Gastrocnemius medialis (tissue), 4 donors: ENCODE data around the gene PRKN. TPM values are rescaled to one million over a fixed set of nuclear protein-coding genes. Genes with fewer than 3 reads are reported as not detected.

Experiments
- ATAC-seq, 2 donors: fragments of 150-250 bp; one replicate each; pipeline ENCODE4 v1.9.1; 2016
- DNase-seq, 2 donors: peaks; one replicate each; pipeline ENCODE4 v3.0.0-alpha.2; 2019
- H3K27ac ChIP-seq, 4 donors: fragments of 200-600 bp; sonication (generic); 1 replicate in 1 of 4; 2 replicates in 3 of 4; pipeline ENCODE4 v1.5.1; 2016 to 2018; ENCODE audit warnings: mild to moderate bottlenecking in 2 of 4, moderate library complexity in 1 of 4
- H3K27me3 ChIP-seq, 3 donors: fragments of 200-600 bp; sonication (generic) in 2 of 3; 1 replicate in 1 of 3; 2 replicates in 2 of 3; pipeline versions ENCODE4 v1.5.1 to v1.6.0; 2016 to 2019; ENCODE audit warnings: mild to moderate bottlenecking in 1 of 3, moderate library complexity in 1 of 3
- H3K36me3 ChIP-seq, 2 donors: fragments of 200-600 bp; sonication (generic) in 1 of 2; one replicate each; pipeline ENCODE4 v1.5.1; 2017 to 2018
- H3K4me1 ChIP-seq, 2 donors: fragments of 200-600 bp; sonication (generic) in 1 of 2; one replicate each; pipeline ENCODE4 v1.5.1; 2016 to 2017; ENCODE audit warnings: mild to moderate bottlenecking in 2 of 2
- H3K4me3 ChIP-seq, 4 donors: fragments of 200-600 bp; sonication (generic) in 3 of 4; 1 replicate in 1 of 4; 2 replicates in 3 of 4; pipeline ENCODE4 v1.5.1; 2016 to 2019; ENCODE audit warnings: mild to moderate bottlenecking in 2 of 4
- H3K9me3 ChIP-seq, 3 donors: fragments of 200-600 bp; sonication (generic) in 2 of 3; 1 replicate in 1 of 3; 2 replicates in 2 of 3; pipeline ENCODE4 v1.5.1; 2016 to 2019
- POLR2A ChIP-seq, 2 donors: fragments of 450-650 bp; IDR thresholded peaks; one replicate each; pipeline ENCODE4 v1.6.1; 2017; ENCODE audit warnings: antibody characterized with exemption in 2 of 2, mild to moderate bottlenecking in 2 of 2, moderate library complexity in 2 of 2
- in situ Hi-C, 4 donors: fragments of 200-750 bp; cut with MboI; loops; one replicate each; pipeline versions ENCODE4 v1.15.0 to v1.8.0; 2017; ENCODE audit warnings: low sequenced_read_pairs in 4 of 4
- intact Hi-C: fragments of 100-400 bp; cut with DNase I; formaldehyde crosslinking; loops from one replicate; pipeline ENCODE4 v1.15.1; 2023; ENCODE audit warnings: low total_unique reads
- total RNA-seq, 4 donors: library from RNA; depleted of rRNA; stranded (reverse); fragments of >200 nt; gene quantifications; one replicate each; pipeline versions ENCODE4 v1.1.0 to v1.2.3, GENCODE V29; 2016
- TF ChIP-seq, protein P1 (sequence below), 5 experiments: fragments of 450-650 bp in 3 of 5; fragments of 200-600 bp in 2 of 5; sonication (generic) in 2 of 5; IDR thresholded peaks in 4 of 5; conservative IDR thresholded peaks in 1 of 5; 1 replicate in 4 of 5; 2 replicates in 1 of 5; pipeline ENCODE4 v1.5.1; 2016 to 2019; ENCODE audit warnings: antibody characterized with exemption in 5 of 5, mild to moderate bottlenecking in 3 of 5, moderate library complexity in 3 of 5

PRKN gene
- total RNA-seq, 4 donors from 2014 or later = 8.4 to 21.6 (median 13.7) TPM

- Histone ChIP-seq H3K4me3 (no peak overlapping the region), H3K4me1 (no peaks in the 10 kb centered on the region), H3K9me3 (no peaks in the 10 kb centered on the region), H3K27ac (no peak overlapping the region), H3K36me3 (no peaks in the 10 kb centered on the region), H3K27me3 (no peaks in the 10 kb centered on the region)
- peak in 1 of 2 donors; percentile 36 for ATAC-seq
- in situ Hi-C loops = no loop called here
- no peak for TF ChIP-seq POLR2A (IDR thresholded peaks at IDR 0.05)
- TF ChIP-seq, protein P1, sequence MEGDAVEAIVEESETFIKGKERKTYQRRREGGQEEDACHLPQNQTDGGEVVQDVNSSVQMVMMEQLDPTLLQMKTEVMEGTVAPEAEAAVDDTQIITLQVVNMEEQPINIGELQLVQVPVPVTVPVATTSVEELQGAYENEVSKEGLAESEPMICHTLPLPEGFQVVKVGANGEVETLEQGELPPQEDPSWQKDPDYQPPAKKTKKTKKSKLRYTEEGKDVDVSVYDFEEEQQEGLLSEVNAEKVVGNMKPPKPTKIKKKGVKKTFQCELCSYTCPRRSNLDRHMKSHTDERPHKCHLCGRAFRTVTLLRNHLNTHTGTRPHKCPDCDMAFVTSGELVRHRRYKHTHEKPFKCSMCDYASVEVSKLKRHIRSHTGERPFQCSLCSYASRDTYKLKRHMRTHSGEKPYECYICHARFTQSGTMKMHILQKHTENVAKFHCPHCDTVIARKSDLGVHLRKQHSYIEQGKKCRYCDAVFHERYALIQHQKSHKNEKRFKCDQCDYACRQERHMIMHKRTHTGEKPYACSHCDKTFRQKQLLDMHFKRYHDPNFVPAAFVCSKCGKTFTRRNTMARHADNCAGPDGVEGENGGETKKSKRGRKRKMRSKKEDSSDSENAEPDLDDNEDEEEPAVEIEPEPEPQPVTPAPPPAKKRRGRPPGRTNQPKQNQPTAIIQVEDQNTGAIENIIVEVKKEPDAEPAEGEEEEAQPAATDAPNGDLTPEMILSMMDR (IDR thresholded peaks at IDR 0.05 in 4 of 5, conservative IDR thresholded peaks at IDR 0.05 in 1 of 5) = no peak
- no peak for DNase-seq
- intact Hi-C loops = no loop called here
Observed at GRCh38 chr6:162099685-162100084, 627.9 kb downstream of the PRKN start.

- H3K9me3 ChIP-seq = no peaks in the 10 kb centered on the region
- TF ChIP-seq, protein P1 (IDR thresholded peaks at IDR 0.05 in 4 of 5, conservative IDR thresholded peaks at IDR 0.05 in 1 of 5) = no peak
- no peak for TF ChIP-seq POLR2A (IDR thresholded peaks at IDR 0.05)
- no peak overlapping the region for H3K27ac ChIP-seq
- no peak overlapping the region for H3K4me3 ChIP-seq
- no peaks in the 10 kb centered on the region for H3K27me3 ChIP-seq
- intact Hi-C loops = no loop called here
- H3K4me1 ChIP-seq = no peaks in the 10 kb centered on the region
- DNase-seq = no peak
- H3K36me3 ChIP-seq = no peaks in the 10 kb centered on the region
- ATAC-seq = no peak
- in situ Hi-C loops = no loop called here
Observed at GRCh38 chr6:162092816-162093502, 634.6 kb downstream of the PRKN start.

GRCh38 chr6:162090734-162091133 lies 636.8 kb downstream of the PRKN start:
- intact Hi-C loops (no loop called here), in situ Hi-C loops (no loop called here)
- H3K27me3 ChIP-seq = no peaks in the 10 kb centered on the region
- H3K36me3 ChIP-seq = no peaks in the 10 kb centered on the region
- ATAC-seq (no peak), DNase-seq (no peak)
- no peak for TF ChIP-seq POLR2A (IDR thresholded peaks at IDR 0.05)
- TF ChIP-seq, protein P1 (IDR thresholded peaks at IDR 0.05 in 4 of 5, conservative IDR thresholded peaks at IDR 0.05 in 1 of 5) = no peak
- H3K9me3 ChIP-seq = no peaks in the 10 kb centered on the region
- no peak overlapping the region for H3K27ac ChIP-seq
- H3K4me3 ChIP-seq = no peak overlapping the region
- H3K4me1 ChIP-seq = no peaks in the 10 kb centered on the region

DNA sequence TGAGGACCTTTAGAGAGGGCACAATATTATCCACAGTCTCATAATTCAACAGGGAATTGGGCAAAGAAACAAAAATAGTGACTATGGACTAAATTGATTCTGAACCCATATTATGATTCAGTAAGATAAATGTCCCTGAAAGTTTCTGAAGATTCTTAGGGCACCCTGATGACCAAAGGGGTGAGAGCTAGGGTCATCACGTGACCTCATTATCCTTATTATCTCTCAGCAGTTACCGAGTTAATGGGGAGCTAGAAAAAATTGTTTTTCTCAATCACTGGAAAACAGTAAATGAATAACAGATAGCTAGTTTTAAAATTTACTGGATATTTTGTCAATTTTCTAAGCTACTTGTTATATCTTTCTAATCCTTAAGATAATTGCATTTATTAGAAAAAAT lies 639.5 kb downstream of the PRKN start:
- no peak for TF ChIP-seq POLR2A (IDR thresholded peaks at IDR 0.05)
- TF ChIP-seq, protein P1 (IDR thresholded peaks at IDR 0.05 in 4 of 5, conservative IDR thresholded peaks at IDR 0.05 in 1 of 5) = no peak
- Histone ChIP-seq H3K27ac (no peak overlapping the region), H3K4me3 (no peak overlapping the region), H3K27me3 (no peaks in the 10 kb centered on the region), H3K4me1 (no peaks in the 10 kb centered on the region), H3K9me3 (no peaks in the 10 kb centered on the region), H3K36me3 (no peaks in the 10 kb centered on the region)
- DNase-seq (no peak), ATAC-seq (no peak)
- intact Hi-C loops = no loop called here
- in situ Hi-C loops = no loop called here

DNA sequence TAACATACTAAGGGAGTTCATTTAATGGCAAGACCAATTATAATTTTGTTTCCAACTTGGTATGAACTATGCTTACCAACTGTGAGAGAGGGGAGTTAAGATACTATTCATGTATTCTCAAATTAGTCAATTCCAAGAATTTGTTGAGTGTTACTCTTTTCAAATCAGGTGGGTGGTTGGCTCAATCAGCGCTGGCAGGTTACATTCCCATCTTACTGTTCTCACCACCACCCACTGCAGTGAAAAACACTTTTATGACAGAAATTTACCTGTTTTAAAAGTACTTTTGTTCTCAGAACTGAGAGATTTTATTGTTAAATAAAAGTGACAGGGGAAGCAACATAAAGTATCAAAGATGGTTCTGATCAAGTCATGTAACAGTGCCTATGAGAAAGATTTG lies 642.0 kb downstream of the PRKN start:
- no peaks in the 10 kb centered on the region for H3K4me1 ChIP-seq
- no peak for ATAC-seq

More for the DNA sequence above, 642.0 kb downstream of the PRKN start:
- intact Hi-C loops = no loop called here
- DNase-seq = no peak
- no peaks in the 10 kb centered on the region for H3K27me3 ChIP-seq
- TF ChIP-seq, protein P1 (IDR thresholded peaks at IDR 0.05 in 4 of 5, conservative IDR thresholded peaks at IDR 0.05 in 1 of 5) = no peak
- TF ChIP-seq POLR2A (IDR thresholded peaks at IDR 0.05) = no peak
- no peak overlapping the region for H3K4me3 ChIP-seq
- no peaks in the 10 kb centered on the region for H3K36me3 ChIP-seq
- H3K27ac ChIP-seq = no peak overlapping the region
- in situ Hi-C loops = no loop called here
- H3K9me3 ChIP-seq = no peaks in the 10 kb centered on the region
